Limb (tissue), 2 donors: ENCODE data around the gene ITPR2.
"Not testable (repeated sequence)": the region's sequence is repeated elsewhere in the genome, so short reads cannot be mapped to it uniquely, and the experiment has no call there.

Experiments
- DNase-seq, 2 donors: peaks; one replicate each; pipeline ENCODE4 v3.0.0-alpha.2; 2016; ENCODE audit errors: extremely low spot score in 2 of 2

Gene ITPR2

DNA sequence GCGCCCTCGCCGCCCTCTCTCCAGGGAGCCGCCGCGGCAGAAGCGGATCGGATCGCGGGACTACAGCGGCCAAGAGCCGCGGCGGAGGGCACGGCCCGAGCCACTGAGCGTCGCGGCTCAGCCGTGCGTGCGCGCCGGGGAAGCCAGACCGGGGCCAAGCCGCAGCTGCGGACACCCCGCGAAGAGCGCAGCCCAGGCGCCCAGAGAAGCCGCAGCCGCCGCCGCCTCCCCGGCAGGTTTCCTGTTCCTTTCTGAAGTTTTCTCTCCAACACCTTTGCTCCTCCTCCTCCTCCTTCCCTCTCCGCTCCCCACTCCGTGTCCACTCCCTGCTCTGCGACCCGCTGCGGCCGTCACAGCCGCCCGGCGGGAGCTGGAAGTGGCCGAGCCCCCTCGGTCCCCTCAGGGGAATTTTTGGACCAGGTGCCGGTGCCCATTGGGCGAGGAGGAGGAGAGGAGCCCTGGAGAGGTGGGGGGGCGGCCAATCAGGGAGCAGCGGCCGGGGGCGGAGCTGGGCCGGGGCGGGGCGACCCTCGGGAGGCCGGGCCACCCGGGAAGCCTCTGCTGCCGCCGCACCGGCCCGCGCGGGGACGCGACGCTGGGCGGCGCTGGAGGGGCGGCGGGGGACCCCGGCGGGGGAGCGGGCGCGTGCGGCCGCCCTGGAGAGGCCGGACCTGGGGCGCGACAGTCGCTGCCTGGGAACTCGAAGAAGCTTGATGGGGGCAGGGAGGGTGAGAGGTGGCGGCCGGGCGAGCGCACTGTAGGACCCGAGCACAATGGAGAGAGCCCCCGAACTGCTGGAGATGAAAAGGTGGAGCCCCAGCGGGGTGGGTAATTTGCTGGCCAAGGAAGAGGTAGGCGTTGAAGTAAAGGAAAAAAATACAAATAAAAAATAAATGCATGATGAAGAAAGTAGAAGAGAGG is at the start of gene ITPR2:
TSS of gene ITPR2 (minus strand) at position 373 of the 921 bp plus-strand sequence. CDS start 413 bp downstream, outside the sequence.
- peak; percentile 83 to 93 for DNase-seq

- DNase-seq, result no peak
Measured at GRCh38 chr12:26880625-26881024, 47.6 kb upstream of the ITPR2 start.

GRCh38 chr12:26878661-26879119 is 45.7 kb upstream of the ITPR2 start:
- DNase-seq, result peak; percentile 38 to 61

- DNase-seq, result no peak
Measured at GRCh38 chr12:26874501-26875296, 41.7 kb upstream of the ITPR2 start.

- DNase-seq, result no peak
Measured at GRCh38 chr12:26872625-26873024, 39.6 kb upstream of the ITPR2 start.

DNA sequence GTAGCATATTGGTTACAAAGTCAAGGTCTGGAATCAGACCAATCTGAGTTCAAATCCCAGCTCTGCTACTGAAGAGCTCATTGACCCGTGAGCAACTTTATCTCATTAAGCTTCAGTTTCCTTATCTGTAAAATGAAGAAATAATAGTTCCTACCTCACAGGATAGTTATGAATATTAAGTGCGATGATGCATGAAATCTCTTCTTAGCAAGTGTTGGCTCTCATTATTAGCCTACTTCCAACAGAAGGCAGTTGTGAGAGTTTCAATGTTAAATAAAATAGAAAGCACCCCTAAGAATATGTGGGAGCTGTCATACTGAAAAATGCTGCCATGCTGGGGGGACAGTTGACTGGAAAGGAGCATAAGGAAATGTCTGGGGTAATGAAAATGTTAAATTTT is 39.0 kb upstream of the ITPR2 start:
- DNase-seq, result no peak

DNA sequence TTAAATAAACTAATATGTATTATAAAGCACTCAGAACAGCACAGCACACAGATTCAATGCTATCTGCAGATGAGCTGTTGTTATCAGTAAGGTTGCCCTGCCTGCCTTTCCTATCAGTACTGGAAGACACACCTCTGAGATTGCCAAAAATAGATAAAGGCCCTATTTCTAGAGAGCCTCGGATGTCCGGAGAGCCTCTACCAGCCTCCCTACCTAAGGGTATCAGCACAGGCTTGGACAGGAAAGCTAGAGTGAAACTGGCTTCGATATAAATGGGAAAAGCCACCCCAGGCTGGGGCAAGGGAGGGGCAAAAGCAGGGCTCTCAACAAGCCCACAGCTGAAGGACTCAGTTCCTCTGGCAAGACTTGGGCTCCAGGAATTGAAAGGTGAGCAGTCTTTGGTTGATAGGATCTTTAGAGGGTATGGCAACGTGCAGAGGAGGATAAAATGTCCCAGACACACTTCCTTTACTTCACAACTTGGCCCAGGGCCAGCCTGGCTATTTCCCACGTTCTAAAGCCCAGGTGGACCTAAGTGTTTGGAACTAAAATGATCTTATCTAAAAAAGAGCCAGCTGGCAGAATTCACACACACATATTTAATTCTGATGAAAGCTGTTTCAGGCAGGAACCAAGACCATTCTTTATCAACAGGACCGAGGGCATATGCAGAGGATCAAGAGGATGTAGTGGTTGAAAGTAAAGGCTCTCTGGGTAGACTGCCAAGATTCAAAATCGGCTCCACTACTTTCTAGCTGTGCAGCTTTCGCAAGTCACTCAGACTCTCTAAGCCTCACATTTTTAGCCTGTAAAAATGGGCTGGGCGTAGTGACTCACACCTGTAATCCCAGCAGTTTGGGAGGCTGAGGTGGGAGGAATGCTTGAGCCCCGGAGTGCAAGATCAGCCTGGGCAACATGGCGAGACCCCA is 37.8 kb upstream of the ITPR2 start:
- peak in 1 of 2 donors; percentile 43 for DNase-seq

DNA sequence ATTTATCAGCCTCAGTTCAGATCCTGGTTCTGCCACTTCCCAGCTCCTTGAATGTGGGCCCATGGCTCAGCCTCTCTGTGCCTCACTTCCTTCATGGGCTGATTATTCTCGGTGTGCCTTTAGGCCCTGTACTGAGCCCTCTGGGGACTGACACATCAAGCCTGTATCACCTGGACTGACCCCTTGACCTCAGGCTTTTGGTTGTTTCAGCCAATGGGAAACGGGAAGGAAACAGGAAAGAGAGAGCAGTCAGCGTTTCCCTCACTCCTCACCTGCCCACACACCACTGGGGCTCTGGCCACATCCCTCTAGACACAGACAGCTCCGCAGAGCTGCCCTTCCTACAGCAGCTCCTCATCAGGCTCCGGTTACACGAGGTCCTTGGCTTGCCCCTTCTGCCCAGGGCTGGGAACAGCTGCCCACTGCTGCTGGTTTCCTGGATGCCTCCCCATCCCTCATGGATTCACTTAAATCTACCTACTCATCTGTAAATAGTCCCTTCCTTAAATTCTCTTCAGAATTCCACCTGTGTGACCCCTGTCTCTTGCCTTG is 37.0 kb upstream of the ITPR2 start:
- no peak for DNase-seq

DNA sequence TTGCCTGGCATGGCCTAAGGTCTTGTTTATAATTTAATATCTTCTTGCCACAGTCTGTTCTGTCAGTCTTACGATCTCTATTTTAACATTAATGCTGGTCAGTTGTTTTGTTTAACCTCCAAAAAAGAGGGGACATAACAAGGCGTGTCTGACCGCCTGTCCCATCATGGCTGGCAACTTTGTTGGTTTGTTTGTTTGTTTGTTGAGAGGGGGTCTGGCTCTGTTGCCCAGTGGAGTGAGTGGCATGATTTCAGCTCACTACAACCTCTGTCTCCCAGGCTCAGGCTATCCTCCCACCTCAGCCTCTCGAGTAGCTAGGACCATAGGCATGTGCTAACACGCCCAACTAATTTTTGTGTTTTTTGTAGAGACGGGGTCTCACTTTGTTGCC is 36.1 kb upstream of the ITPR2 start:
- DNase-seq, result no peak

DNA sequence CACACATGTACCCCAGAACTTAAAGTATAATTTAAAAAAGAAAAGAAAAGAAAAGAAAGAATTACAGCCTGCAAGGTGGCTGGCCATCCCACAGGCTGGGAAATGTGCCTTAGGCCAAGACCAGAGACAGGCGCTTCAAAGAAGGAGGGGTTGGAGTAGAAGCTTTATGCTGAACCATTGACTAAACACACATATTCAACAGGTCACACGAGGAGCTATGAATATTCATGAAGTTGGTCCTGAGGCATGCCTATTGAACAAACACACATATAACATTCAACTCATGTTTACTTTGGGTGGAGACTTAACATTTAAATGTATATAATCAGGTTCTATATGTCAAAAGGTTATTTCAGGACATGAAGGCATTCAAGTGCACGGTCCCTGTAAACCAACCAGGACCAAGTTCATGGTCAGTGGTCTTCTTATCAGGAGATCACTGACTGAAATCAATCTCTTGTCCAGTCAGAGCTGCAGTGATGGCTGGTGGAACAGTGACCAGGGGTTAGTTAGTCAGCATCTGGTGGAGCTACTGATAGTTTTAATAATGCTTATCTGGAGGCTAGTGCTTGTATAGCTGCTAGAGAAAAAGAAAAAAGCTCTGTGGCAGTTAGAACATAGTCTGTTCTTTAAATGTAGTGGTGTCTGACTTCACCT is 35.6 kb upstream of the ITPR2 start:
- DNase-seq, result no peak

- no peak for DNase-seq
Measured at GRCh38 chr12:26867080-26867479, 34.1 kb upstream of the ITPR2 start.

- no peak for DNase-seq
Measured at GRCh38 chr12:26863515-26863914, 30.5 kb upstream of the ITPR2 start.

DNA sequence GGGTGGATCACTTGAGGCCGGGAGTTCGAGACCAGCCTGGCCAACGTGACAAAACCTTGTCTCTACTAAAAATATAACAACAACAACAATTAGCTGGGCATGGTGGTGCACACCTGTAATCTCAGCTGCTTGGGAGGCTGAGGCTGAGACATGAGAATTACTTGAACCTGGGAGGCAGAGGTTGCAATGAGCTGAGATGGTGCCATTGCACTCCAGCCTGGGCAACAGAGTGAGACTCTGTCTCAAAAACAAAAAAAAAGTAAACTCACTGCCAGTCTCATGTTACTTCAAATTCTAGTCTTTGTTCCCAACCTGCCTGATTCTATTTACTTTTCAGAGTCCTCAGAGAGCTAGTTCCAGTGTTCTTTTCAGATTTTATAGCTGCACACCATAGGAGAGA is 29.8 kb upstream of the ITPR2 start:
- not testable (repeated sequence) for DNase-seq

- DNase-seq, result no peak
Measured at GRCh38 chr12:26861690-26862089, 28.7 kb upstream of the ITPR2 start.

DNA sequence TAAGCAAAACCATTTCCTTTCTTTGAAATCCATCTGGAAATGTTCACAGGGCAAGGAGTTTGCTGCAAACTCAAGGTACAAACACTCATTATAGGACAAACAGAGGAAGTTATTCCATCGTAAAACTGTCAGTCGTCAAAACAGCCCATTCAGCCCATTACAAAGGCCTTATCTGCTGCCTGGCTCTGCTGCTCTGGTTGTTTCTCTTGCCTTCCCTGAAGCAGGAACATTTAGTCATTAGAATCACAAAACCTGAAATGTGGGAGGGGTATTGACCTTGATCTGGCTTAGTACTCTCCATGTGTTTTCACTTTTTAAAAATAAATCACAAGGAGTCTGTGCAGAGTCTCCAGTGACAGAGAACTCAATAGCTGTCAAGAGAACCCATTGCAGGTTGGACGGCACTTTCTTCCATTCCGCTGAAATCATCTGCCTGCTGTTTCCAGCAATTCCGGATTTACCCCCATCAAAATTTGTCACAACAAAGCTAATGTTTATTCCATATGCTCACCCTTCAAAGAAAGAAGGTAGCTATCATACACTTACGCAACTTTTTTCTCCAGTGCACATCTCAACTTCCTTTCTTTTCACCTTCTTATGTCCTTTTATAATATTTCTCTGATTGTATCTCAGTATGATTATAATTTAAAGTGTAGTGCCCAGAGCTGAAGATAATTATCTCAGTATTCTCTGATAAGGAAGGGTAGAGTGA is 24.6 kb upstream of the ITPR2 start:
- no peak for DNase-seq

DNA sequence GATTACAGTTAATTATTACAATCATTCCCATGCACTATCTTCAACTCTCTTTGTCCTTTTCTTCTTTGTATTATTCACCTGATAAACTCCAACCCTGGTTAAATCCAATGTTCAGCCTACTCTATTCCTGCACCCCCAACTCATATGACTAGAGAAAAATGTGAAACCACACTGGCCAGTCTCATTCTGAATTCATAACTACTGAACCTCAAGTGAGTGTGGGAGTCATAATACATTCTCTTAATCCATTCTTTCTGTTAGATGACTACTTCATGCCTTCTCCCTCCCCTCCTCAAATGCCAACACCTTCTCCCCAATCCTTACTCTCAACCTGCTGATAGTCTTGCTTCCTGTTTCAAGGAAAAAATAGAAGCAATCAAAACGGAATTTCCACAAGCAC is 22.3 kb upstream of the ITPR2 start:
- DNase-seq, result no peak

DNA sequence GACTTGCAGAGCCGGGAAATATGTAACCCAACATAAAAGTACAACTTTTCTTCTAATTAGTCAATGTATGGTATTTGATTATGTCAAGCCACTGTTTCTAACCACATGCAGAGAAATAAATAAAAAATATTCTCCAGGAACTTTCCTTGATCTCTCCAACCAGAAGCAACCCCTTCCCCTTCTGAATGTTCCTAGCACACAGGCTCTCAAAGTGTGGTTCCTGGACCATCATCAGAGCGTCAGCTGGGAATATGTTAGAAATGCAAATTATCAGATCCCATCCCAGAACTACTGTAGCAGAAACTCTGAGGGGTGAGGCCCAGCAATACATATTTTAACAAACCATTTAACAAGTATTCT is 21.0 kb upstream of the ITPR2 start:
- DNase-seq, result no peak

DNA sequence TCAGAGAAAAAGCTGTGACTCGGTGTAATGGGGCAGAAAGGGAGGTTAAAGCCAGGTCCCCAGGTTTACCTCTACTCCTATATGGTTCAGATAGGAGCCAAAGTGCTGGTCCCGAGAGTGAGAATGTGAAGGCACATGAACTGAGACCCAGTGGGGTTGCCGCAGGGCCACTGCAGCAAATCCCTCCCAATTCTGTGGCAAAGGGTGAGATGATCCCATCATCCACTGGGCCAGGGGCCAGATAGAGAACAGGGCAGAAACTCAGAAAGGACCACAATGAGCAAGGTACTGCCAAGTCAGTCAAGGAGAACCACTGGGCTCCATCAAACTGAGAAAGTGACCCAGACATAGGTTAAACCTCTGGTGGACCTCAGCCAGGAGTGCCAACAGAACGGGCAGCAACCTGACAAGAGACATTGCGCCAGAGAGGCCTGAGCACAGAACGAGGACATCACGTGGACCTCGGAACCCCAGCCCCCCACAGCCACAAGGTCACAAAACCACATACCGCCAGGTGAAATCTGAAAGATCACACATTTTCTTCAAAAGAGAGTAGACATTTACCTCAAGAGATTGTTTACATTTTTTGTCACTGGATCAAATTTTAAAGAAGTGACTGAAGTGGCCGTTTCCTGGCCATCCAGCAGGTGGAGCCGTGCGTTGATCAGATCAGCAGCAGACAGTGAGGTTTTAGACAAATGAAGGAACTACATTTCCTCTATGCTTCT is 20.5 kb upstream of the ITPR2 start:
- DNase-seq, result peak; percentile 63 to 75
